Frontal cortex (tissue), 4 donors: ENCODE measurements around the gene NYAP1. TPM values are rescaled to one million over a fixed set of nuclear protein-coding genes. Genes with fewer than 3 reads are reported as not detected.
A peak's percentile ranks its signal among the peaks of the same experiment; 100 is the strongest.
"Not testable (repeated sequence)": the region's sequence is repeated elsewhere in the genome, so short reads cannot be mapped to it uniquely, and the experiment has no call there.

ENCODE experiments used
- DNase-seq, 2 donors: peaks; one replicate each; pipeline ENCODE4 v3.0.0; 2012; ENCODE audit warnings: low spot score in 2 of 2
- FAIRE-seq: peaks from 2 replicates; lab custom pipeline; 2012; peaks lifted over from hg19 to GRCh38; lab: Jason Lieb, UNC
- small RNA-seq: library from RNA; depleted of rRNA; stranded (forward); fragments of <200 nt; gene quantifications from one replicate; pipeline ENCODE3, GENCODE V24; 2014
- total RNA-seq: library from RNA; depleted of rRNA; stranded (reverse); fragments of >200 nt; gene quantifications from one replicate; pipeline ENCODE4 v1.2.3, GENCODE V29; 2014
- donor health status: control.
- donor health status: control.
- donor health status: control.

NYAP1 gene
- total RNA-seq, 1 donor from 2014 or later, result 55.0 TPM

GRCh38 chr7:100538654-100539435 is 55.1 kb downstream of the NYAP1 start, which contains the start of gene AGFG2:
Gene AGFG2 (plus strand): TSS chr7:100539203. CDS start chr7:100539347, 144 bp downstream.
- FAIRE-seq (peak; percentile 97), DNase-seq (peak; percentile 98 to 99)

DNA sequence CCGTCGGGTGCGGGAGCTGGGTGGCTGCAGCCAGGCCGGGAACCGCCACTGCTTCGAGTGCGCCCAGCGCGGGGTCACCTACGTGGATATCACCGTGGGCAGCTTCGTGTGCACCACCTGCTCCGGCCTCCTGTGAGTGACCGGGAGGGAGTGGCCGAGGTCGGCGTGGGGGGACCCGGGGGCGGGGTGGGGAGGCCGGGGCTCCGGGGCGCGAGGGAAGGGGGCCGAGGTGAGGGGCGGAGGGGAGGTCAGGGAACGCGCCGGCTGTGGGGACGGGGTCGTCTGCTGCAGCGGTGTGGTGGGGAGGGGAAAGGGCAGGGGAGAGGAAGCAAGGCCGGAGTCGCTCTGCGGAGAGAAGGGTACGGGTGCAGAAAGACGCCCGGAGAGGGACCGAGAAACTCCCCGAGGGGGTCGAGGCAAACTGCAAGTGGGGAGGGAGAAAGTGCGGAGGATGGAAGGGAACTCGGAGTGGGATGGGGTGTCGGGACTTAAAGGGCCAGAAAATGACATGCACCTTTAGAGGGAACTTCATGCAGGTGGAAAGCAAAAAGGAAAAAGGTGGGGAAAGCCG is 55.8 kb downstream of the NYAP1 start:
- no peak for FAIRE-seq
- no peak for DNase-seq

- DNase-seq, result no peak
- FAIRE-seq, result no peak
Observed at GRCh38 chr7:100540073-100540723, 56.5 kb downstream of the NYAP1 start.

DNA sequence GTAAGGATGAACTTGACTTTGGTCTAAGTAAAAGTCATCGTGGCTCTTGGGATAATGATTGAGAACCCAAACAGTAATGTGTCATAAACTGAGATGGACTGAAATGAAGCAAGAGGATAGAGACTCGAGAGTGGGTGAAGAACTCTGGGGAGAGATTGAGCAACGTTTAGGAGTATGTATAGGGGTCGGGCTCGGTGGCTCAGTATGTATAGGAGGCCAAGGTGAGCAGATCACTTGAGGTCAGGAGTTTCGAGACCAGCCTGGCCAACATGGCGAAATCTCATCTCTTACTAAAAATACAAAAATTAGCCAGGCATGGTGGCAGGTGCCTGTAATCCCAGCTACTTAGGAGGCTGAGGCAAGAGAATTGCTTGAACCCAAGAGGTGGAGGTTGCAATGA is 57.6 kb downstream of the NYAP1 start:
- not testable (repeated sequence) for DNase-seq, FAIRE-seq

- FAIRE-seq (no peak), DNase-seq (no peak)
Observed at GRCh38 chr7:100543586-100543985, 59.9 kb downstream of the NYAP1 start.

GRCh38 chr7:100544386-100544785 is 60.7 kb downstream of the NYAP1 start:
- DNase-seq, result no peak

More at GRCh38 chr7:100544386-100544785, 60.7 kb downstream of the NYAP1 start:
- no peak for FAIRE-seq

Small RNA genes within 50 kb of the gene (small RNA-seq; reads per million reads assigned to genes)
- gene RN7SL416P, result not detected

Other genes starting within 250 kb of the NYAP1 start
- not detected for gene SPDYE3, start 176.2 kb upstream of the NYAP1 start, total RNA-seq
- gene PILRB, start 125.8 kb upstream of the NYAP1 start, total RNA-seq, result 9.0 TPM
- gene PILRA, start 110.4 kb upstream of the NYAP1 start, total RNA-seq, result 0.82 TPM
- 2.0 TPM for gene ZCWPW1, start 55.2 kb upstream of the NYAP1 start, total RNA-seq
- gene MEPCE, start 54.1 kb upstream of the NYAP1 start, total RNA-seq, result 27.7 TPM
- gene PPP1R35, start 47.4 kb upstream of the NYAP1 start, total RNA-seq, result 7.3 TPM
- not detected for gene SPACDR, start 19.7 kb upstream of the NYAP1 start, total RNA-seq
- 7.3 TPM for gene TSC22D4, start 4.7 kb upstream of the NYAP1 start, total RNA-seq
- 2.0 TPM for gene AGFG2, start 55.3 kb downstream of the NYAP1 start, total RNA-seq
- not detected for gene SAP25, start 90.0 kb downstream of the NYAP1 start, total RNA-seq
- 6.1 TPM for gene LRCH4, start 102.2 kb downstream of the NYAP1 start, total RNA-seq
- 0.41 TPM for gene FBXO24, start 102.4 kb downstream of the NYAP1 start, total RNA-seq
- 3.3 TPM for gene PCOLCE, start 118.4 kb downstream of the NYAP1 start, total RNA-seq
- gene MOSPD3, start 128.6 kb downstream of the NYAP1 start, total RNA-seq, result 9.0 TPM
- gene TFR2, start 157.6 kb downstream of the NYAP1 start, total RNA-seq, result 2.9 TPM
- gene ACTL6B, start 172.5 kb downstream of the NYAP1 start, total RNA-seq, result 163 TPM
- 72.6 TPM for gene GNB2, start 189.8 kb downstream of the NYAP1 start, total RNA-seq
- gene GIGYF1, start 210.3 kb downstream of the NYAP1 start, total RNA-seq, result 15.1 TPM
- 52.6 TPM for gene POP7, start 222.2 kb downstream of the NYAP1 start, total RNA-seq
- gene EPO, start 236.5 kb downstream of the NYAP1 start, total RNA-seq, result not detected
- not detected for gene ZAN, start 249.7 kb downstream of the NYAP1 start, total RNA-seq